Mammary microvascular endothelial cell (primary cell): ENCODE data around the gene TSSC4. TPM values are rescaled to one million over a fixed set of nuclear protein-coding genes. Genes with fewer than 3 reads are reported as not detected.

Experiments used
- total RNA-seq: library from RNA; depleted of rRNA; stranded (reverse); fragments of >200 nt; gene quantifications from 2 replicates; pipeline ENCODE4 v1.2.3, GENCODE V29; 2015

The TSSC4 gene
- 46.5 and 53.6 TPM in 2 replicates for total RNA-seq

DNA sequence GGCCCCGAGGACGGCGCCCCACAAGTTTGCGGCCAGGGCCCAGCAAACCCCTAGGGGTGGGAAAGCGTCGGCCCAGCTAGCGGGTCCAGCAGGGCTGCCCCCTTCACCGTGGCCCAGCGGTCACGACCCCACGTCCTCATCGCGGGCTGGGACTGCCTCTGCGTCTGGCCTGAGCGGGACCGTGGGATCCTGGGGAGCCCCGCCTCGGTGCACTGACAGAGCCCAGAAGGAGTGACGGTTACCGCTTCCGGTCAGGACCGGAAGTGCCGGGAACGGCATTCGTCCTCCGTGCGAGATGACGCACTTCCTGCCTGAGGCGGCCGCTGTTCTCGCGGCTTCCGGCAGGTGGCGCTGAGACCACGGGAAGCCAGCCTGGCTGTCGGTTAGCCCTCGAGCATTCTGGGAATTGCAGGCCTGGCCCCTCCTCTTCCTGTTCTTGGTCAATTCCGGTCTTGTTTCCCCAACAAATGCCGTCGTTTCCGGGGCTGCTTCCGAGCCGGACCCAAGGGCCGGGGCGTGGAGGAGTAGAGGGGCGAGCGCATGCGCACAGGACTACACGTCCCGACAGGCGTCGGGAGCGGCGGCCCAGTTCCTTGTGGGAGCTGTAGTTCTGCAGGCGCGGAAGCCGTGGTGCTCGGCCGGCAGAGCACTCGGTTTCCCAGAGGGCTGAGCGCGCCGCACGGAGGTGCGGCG lies at the start of gene TSSC4:
Gene TSSC4 (plus strand): TSS at position 682 of the 693 bp plus-strand sequence. CDS start 1,884 bp downstream, outside the sequence.

DNA sequence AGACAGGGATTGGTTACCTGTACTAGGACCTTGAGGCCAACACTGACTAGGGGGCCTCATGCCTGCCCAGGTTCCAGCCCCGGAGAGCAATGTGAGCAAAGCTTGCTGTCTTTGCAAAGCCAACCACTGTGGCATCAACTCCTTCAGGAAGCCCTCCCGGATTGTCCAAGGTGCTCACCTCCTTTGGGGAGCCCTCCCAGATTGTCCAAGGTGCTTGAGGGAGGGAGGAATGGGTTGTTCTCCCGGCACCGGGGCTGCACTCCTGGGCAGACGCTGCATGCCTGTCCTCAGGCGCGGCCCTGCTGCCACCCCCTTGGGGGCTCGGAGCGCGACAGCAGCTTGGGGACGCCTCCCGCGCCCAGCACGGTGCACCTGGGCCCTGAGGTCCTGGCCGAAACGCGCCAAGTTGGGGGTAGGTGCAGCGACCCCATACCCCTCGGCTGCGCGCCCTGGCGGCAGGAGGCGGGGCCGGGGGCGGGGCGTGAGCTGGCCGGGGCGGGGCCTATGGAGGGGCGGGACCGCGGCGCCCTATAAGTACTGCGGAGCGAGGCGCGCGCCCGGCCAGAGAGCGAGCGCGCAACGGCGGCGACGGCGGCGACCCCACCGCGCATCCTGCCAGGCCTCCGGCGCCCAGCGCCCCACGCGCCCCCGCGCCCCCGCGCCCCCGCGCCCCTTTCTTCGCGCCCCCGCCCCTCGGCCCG lies 23.6 kb upstream of the TSSC4 start, which contains the start of gene CD81:
Gene CD81 (plus strand): TSS at position 560 of the 701 bp plus-strand sequence. CDS start 240 bp downstream, outside the sequence.

DNA sequence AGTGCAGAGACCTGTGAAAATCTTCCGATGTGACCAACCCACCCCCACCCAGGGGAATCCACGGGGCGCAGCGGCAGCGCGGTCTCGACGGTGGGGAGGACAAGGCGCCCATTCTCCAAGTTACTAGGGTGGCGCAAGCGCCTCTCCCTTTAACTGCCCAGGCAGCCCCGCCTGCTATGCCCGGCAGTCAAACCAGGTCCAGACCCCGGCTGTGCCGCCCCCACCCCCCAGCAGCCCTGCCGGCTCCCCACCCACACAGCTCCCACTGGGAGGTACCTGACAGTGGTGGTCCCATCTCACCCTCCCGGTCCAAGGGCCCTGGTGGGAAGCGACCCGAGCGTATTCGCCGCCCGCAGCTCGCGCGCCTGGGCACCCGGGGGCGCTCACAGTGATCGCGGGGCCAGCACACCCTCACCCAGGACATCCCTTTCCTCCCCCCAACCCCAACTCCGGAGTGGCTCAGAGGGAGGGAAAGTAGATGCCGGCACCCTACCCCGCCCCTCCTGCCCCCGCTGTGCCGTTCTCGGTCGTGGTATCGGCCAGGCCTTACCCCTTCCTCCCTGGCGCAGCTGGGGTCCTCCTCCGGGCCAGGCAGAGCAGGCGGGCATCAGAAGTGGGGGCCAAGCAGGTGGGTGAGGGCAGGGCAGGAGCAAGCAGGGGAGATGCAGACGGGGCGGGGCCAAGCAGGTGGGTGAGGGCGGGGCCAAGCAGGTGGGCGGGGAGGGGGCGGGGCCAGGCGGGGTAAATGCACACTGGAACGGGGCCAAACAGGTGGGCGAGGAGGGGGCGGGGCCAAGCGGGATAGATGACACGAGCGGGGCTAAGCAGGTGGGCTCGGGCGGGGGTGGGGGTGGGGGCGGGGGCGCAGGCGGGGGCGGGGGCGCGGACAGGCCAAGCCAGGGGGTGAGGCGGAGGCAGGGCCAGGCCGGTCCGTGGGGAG lies 43.6 kb downstream of the TSSC4 start, which contains the start of gene TRPM5:
Gene TRPM5 (minus strand): TSS at position 634 of the 940 bp plus-strand sequence. CDS start 21,478 bp downstream, outside the sequence.

GRCh38 chr11:2444821-2445745 lies 44.5 kb downstream of the TSSC4 start, which contains the start of gene KCNQ1:
TSS of gene KCNQ1 (plus strand) at chr11:2445008. CDS start at chr11:2445099, 91 bp downstream.

Other genes with a start within 250 kb of the TSSC4 start
- not detected in 2 replicates for gene INS, start 239.5 kb upstream of the TSSC4 start, total RNA-seq
- 0.20 TPM in 1 of 2 replicates, not detected in the other for gene TH, start 228.9 kb upstream of the TSSC4 start, total RNA-seq
- not detected in 2 replicates for gene ASCL2, start 130.2 kb upstream of the TSSC4 start, total RNA-seq
- not detected in 2 replicates for gene C11orf21, start 98.8 kb upstream of the TSSC4 start, total RNA-seq
- not detected in 2 replicates for gene TSPAN32, start 98.7 kb upstream of the TSSC4 start, total RNA-seq
- 259 and 308 TPM in 2 replicates for gene CD81, start 23.4 kb upstream of the TSSC4 start, total RNA-seq
- not detected in 2 replicates for gene TRPM5, start 43.8 kb downstream of the TSSC4 start, total RNA-seq
- 0.20 TPM in 1 of 2 replicates, not detected in the other for gene KCNQ1, start 44.3 kb downstream of the TSSC4 start, total RNA-seq